Neuronal stem cell (in vitro differentiated cells): ENCODE data around the gene MGRN1.
A peak's percentile ranks its signal among the peaks of the same experiment; 100 is the strongest.

Source experiments
- DNase-seq: peaks from one replicate; pipeline ENCODE4 v3.0.0-alpha.2; 2013; ENCODE audit warnings: low spot score
- H2AFZ ChIP-seq: one replicate; pipeline ENCODE4 v1.6.1; 2013; ENCODE audit warnings: mild to moderate bottlenecking, low read length, inconsistent platforms
- H2AK5ac ChIP-seq: 2 replicates; pipeline ENCODE4 v1.6.1; 2013; ENCODE audit warnings: low read depth, mild to moderate bottlenecking, inconsistent platforms, low read length, moderate library complexity, mixed read lengths
- H2BK120ac ChIP-seq: 2 replicates; pipeline ENCODE4 v1.6.1; 2013; ENCODE audit warnings: low read depth, mild to moderate bottlenecking, inconsistent platforms, low read length, moderate library complexity, mixed read lengths
- H2BK12ac ChIP-seq: one replicate; pipeline ENCODE4 v1.6.1; 2013; ENCODE audit warnings: low read length, inconsistent platforms
- H2BK15ac ChIP-seq: 2 replicates; pipeline ENCODE4 v1.6.1; 2013; ENCODE audit warnings: mild to moderate bottlenecking, low read length, inconsistent platforms, mixed read lengths
- H2BK5ac ChIP-seq: one replicate; pipeline ENCODE4 v1.6.1; 2013; ENCODE audit warnings: inconsistent platforms, mild to moderate bottlenecking, low read length, moderate library complexity
- H3K14ac ChIP-seq: one replicate; pipeline ENCODE4 v1.6.1; 2013; ENCODE audit warnings: low read length, inconsistent platforms
- H3K18ac ChIP-seq: 2 replicates; pipeline ENCODE4 v1.6.1; 2013; ENCODE audit warnings: low read length, inconsistent platforms
- H3K23ac ChIP-seq: 2 replicates; pipeline ENCODE4 v1.6.1; 2013; ENCODE audit warnings: low read depth, mild to moderate bottlenecking, mixed read lengths, low read length, inconsistent platforms; ENCODE audit not compliant: poor library complexity
- H3K27ac ChIP-seq: replicated peaks from 3 replicates; pipeline ENCODE4 v1.5.1; 2013; ENCODE audit warnings: low read length, inconsistent platforms
- H3K27me3 ChIP-seq, 3 experiments: 2 replicates each; pipeline ENCODE4 v1.6.1; 2013; ENCODE audit warnings: low read length in 3 of 3, mild to moderate bottlenecking in 2 of 3, inconsistent platforms in 1 of 3, low read depth in 1 of 3, mixed read lengths in 1 of 3, moderate library complexity in 1 of 3; ENCODE audit not compliant: control insufficient read depth in 3 of 3, insufficient read depth in 3 of 3
- H3K36me3 ChIP-seq, 2 donors: replicated peaks in 1 of 2; 2 replicates each; pipeline ENCODE4 v1.6.1; 2013; ENCODE audit warnings: low read length in 2 of 2; ENCODE audit not compliant: control insufficient read depth in 2 of 2, insufficient read depth in 2 of 2
- H3K4ac ChIP-seq: 2 replicates; pipeline ENCODE4 v1.6.1; 2013; ENCODE audit warnings: inconsistent platforms, mild to moderate bottlenecking, low read length, moderate library complexity
- H3K4me1 ChIP-seq, 2 donors: 1 replicate in 1 of 2; 2 replicates in 1 of 2; pipeline ENCODE4 v1.6.1; 2013; ENCODE audit warnings: low read length in 2 of 2, low read depth in 1 of 2; ENCODE audit not compliant: control insufficient read depth in 2 of 2, insufficient read depth in 1 of 2
- H3K4me2 ChIP-seq: one replicate; pipeline ENCODE4 v1.6.1; 2013; ENCODE audit warnings: mild to moderate bottlenecking, low read length, inconsistent platforms; ENCODE audit not compliant: insufficient read depth, poor library complexity, severe bottlenecking
- H3K4me3 ChIP-seq, 2 donors: 2 replicates each; pipeline ENCODE4 v1.5.1; 2013; ENCODE audit warnings: low read length in 2 of 2, mild to moderate bottlenecking in 2 of 2, inconsistent platforms in 1 of 2, moderate library complexity in 1 of 2
- H3K79me1 ChIP-seq: one replicate; pipeline ENCODE4 v1.6.1; 2013; ENCODE audit warnings: low read depth, mild to moderate bottlenecking, inconsistent platforms, low read length, moderate library complexity
- H3K9ac ChIP-seq: one replicate; pipeline ENCODE4 v1.6.1; 2013; ENCODE audit warnings: mild to moderate bottlenecking, low read depth, low read length, inconsistent platforms; ENCODE audit not compliant: poor library complexity
- H3K9me3 ChIP-seq, 2 donors: replicated peaks in 1 of 2; 2 replicates each; pipeline versions ENCODE3 to v1.6.1; 2013; ENCODE audit warnings: low read length in 2 of 2, mild to moderate bottlenecking in 2 of 2, inconsistent platforms in 1 of 2, low read depth in 1 of 2, mixed read lengths in 1 of 2, moderate library complexity in 1 of 2; ENCODE audit not compliant: control insufficient read depth in 2 of 2, insufficient read depth in 1 of 2
- H4K8ac ChIP-seq: one replicate; pipeline ENCODE4 v1.6.1; 2013; ENCODE audit warnings: low read depth, mild to moderate bottlenecking, inconsistent platforms, low read length, moderate library complexity
- H4K91ac ChIP-seq: one replicate; pipeline ENCODE4 v1.6.1; 2013; ENCODE audit warnings: low read length, low read depth, mild to moderate bottlenecking, inconsistent platforms; ENCODE audit not compliant: poor library complexity
- WGBS, 2 donors: extraction: QIAGEN DNeasy Blood & Tissue Kit; methylation state at CpG; one replicate each; pipeline ENCODE4 v1.1.7; 2013; ENCODE audit warnings: missing lambda C conversion rate in 2 of 2, mixed read lengths in 1 of 2; ENCODE audit not compliant: insufficient read length in 2 of 2, insufficient replicate concordance in 1 of 2; ENCODE audit errors: extremely low coverage in 2 of 2; 5-methylcytosine and 5-hydroxymethylcytosine counted together

Gene MGRN1

DNA sequence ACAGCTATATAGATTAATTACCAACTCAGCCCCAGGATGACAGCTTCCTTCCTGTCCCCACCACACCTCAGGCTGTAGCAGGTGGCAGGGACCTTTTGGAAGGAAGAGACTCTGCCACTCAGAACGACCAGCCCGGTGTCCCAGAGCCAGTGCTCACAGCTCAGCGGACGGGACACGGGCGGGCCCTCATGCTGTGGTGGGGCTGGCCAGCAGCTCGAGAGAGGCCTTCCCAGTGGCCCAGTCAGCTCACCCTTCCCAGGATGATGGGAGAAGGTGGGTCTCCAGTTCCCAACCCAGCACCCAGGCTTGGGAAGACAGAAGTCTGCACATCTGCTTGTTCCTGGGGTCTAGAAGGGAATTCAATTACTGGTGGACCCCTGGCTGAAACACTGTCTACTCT lies 79.3 kb downstream of the MGRN1 start:
- Histone ChIP-seq H3K4me1 (no peaks in the 10 kb centered on the region), H3K27me3 (no peaks in the 10 kb centered on the region), H2BK120ac (no peak overlapping the region), H2BK15ac (no peak overlapping the region), H3K79me1 (peaks cover 9% of the 10 kb centered on the region), H4K8ac (no peak overlapping the region), H3K18ac (no peak overlapping the region), H3K27ac (no peak overlapping the region), H2BK12ac (no peak overlapping the region), H4K91ac (no peak overlapping the region), H3K4me2 (no peak overlapping the region), H3K23ac (no peak overlapping the region), H3K36me3 (peaks cover 36 to 77% of the 10 kb centered on the region in 2 donors), H2AK5ac (no peak overlapping the region), H3K9me3 (no peaks in the 10 kb centered on the region), H3K4ac (no peak overlapping the region), H2AFZ (no peak overlapping the region), H3K4me3 (no peak overlapping the region), H2BK5ac (no peak overlapping the region), H3K14ac (no peak overlapping the region), H3K9ac (peak overlapping the region; percentile 50)
- WGBS, 2 donors, result no CpG with 5 or more reads among the region's 7 CpGs
- DNase-seq, result no peak

DNA sequence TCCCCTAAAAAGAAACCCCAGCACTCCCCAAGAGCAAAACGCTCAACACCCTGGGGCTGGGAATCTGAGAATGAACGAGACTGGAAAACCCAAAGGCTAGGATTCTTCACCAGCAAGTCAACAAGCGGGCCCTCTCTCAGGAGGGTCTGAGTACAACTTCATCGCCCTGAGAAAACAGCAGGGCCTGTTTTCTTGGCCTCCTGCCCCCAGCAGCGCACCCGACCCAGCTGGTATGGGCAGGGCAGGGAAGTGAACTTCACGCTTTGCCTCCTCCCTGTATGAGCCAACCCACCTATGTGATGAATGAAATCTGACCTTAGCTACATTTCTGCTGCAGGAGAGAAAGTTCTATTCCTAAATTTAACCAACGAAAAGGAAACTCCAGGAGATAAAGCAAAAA lies 79.9 kb downstream of the MGRN1 start:
- no peaks in the 10 kb centered on the region for H3K27me3 ChIP-seq
- H2BK120ac ChIP-seq, result no peak overlapping the region
- no peak overlapping the region for H2AFZ ChIP-seq
- no peak overlapping the region for H3K4me3 ChIP-seq
- no peak overlapping the region for H3K4me2 ChIP-seq
- H2BK12ac ChIP-seq, result no peak overlapping the region
- H2AK5ac ChIP-seq, result no peak overlapping the region
- no peak overlapping the region for H3K14ac ChIP-seq
- H2BK15ac ChIP-seq, result no peak overlapping the region
- no peak overlapping the region for H4K8ac ChIP-seq
- no peak overlapping the region for H3K4ac ChIP-seq
- H3K27ac ChIP-seq, result no peak overlapping the region
- no peak overlapping the region for H3K9ac ChIP-seq
- WGBS, 2 donors, result no CpG with 5 or more reads among the region's 8 CpGs
- H2BK5ac ChIP-seq, result no peak overlapping the region
- H3K79me1 ChIP-seq, result peaks cover 9% of the 10 kb centered on the region
- H3K18ac ChIP-seq, result no peak overlapping the region
- no peak for DNase-seq
- H3K36me3 ChIP-seq, result peaks cover 30 to 73% of the 10 kb centered on the region in 2 donors
- H3K4me1 ChIP-seq, result no peaks in the 10 kb centered on the region
- no peaks in the 10 kb centered on the region for H3K9me3 ChIP-seq
- H3K23ac ChIP-seq, result no peak overlapping the region
- no peak overlapping the region for H4K91ac ChIP-seq

DNA sequence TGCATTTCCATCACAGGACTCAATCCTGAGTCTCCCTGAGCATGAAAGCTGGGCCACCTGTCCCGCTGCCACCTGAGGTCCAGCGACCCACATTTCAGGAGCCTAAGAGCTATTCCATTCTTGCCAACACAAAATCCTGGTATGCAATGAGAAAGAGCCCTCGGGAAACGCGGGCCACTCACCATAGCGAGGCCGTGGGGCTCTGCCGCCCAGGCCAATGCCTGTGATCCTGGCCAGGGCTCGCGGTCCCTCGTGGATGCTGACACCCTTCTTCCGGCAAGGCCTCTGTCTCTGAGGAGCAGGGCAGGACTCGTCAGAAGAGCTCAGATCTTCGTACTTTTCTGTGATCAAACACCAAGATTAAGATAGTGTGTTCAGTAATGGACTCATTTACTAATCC lies 80.3 kb downstream of the MGRN1 start:
- H2AK5ac ChIP-seq, result no peak overlapping the region
- H3K27ac ChIP-seq, result no peak overlapping the region
- H2BK5ac ChIP-seq, result no peak overlapping the region
- no peak overlapping the region for H3K23ac ChIP-seq
- H3K14ac ChIP-seq, result no peak overlapping the region
- WGBS, 2 donors, result no CpG with 5 or more reads among the region's 14 CpGs
- H4K8ac ChIP-seq, result no peak overlapping the region
- H2BK120ac ChIP-seq, result no peak overlapping the region
- H3K27me3 ChIP-seq, result no peaks in the 10 kb centered on the region
- H3K18ac ChIP-seq, result no peak overlapping the region
- DNase-seq, result no peak
- peaks cover 29 to 73% of the 10 kb centered on the region in 2 donors for H3K36me3 ChIP-seq
- no peak overlapping the region for H3K4me2 ChIP-seq
- H2BK15ac ChIP-seq, result no peak overlapping the region
- H3K4ac ChIP-seq, result no peak overlapping the region
- no peak overlapping the region for H2AFZ ChIP-seq
- no peak overlapping the region for H3K4me3 ChIP-seq
- no peaks in the 10 kb centered on the region for H3K4me1 ChIP-seq
- H2BK12ac ChIP-seq, result no peak overlapping the region
- H3K79me1 ChIP-seq, result peaks cover 9% of the 10 kb centered on the region
- no peak overlapping the region for H3K9ac ChIP-seq
- H4K91ac ChIP-seq, result no peak overlapping the region
- no peaks in the 10 kb centered on the region for H3K9me3 ChIP-seq

DNA sequence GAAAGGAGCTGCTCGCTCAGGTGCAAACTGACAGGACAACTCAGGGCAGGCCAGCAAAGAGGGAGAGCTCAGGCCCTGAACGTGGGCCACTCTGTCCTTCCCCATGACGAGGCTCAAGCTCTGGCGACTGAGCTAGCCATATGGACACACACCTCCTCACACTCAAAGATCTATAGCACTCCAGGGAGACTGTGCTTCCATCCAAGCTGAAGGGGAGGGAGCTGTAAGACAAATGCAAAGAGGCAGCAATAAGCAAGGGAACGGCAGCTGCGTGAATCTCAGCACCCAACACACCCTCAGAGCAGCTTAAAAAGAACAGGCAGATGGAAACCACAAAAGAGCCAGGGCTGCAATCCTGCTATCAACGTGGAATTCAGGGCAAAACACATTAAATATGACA lies 82.2 kb downstream of the MGRN1 start:
- Histone ChIP-seq H3K9ac (no peak overlapping the region), H2BK12ac (no peak overlapping the region), H3K9me3 (no peaks in the 10 kb centered on the region), H2BK15ac (no peak overlapping the region), H3K36me3 (peaks cover 20 to 70% of the 10 kb centered on the region in 2 donors), H2BK120ac (no peak overlapping the region), H3K79me1 (peaks cover 5% of the 10 kb centered on the region), H3K27me3 (no peaks in the 10 kb centered on the region), H4K91ac (no peak overlapping the region), H2AK5ac (no peak overlapping the region), H3K27ac (no peak overlapping the region), H4K8ac (no peak overlapping the region), H3K18ac (no peak overlapping the region), H3K4me2 (no peak overlapping the region), H3K23ac (no peak overlapping the region), H3K4ac (no peak overlapping the region), H2AFZ (no peak overlapping the region), H2BK5ac (no peak overlapping the region), H3K4me1 (no peaks in the 10 kb centered on the region), H3K4me3 (peak overlapping the region in 1 of 2 donors; percentile 55), H3K14ac (no peak overlapping the region)
- WGBS, 2 donors, result no CpG with 5 or more reads among the region's 7 CpGs
- no peak for DNase-seq
